AG09309 (cell line): ENCODE results near the gene APBB2.

Experiments
- DNase-seq: peaks from one replicate; pipeline ENCODE4 v3.0.0-alpha.2; 2010; ENCODE audit warnings: low read depth
- H3K4me3 ChIP-seq: 2 replicates; pipeline ENCODE4 v1.5.1; 2011; ENCODE audit warnings: mild to moderate bottlenecking, low read depth, low read length, moderate library complexity; ENCODE audit not compliant: control insufficient read depth
- CTCF ChIP-seq: IDR thresholded peaks from 2 replicates; pipeline ENCODE4 v1.5.1; 2011; ENCODE audit warnings: mild to moderate bottlenecking, low read depth, low read length, inconsistent platforms; ENCODE audit not compliant: insufficient read depth, control insufficient read depth; ENCODE audit errors: missing control alignments

The APBB2 gene

GRCh38 chr4:40933272-40934053 is 280.9 kb downstream of the APBB2 start:
- no peak overlapping the region for H3K4me3 ChIP-seq
- DNase-seq: no peak
- TF ChIP-seq CTCF: no peak

- no peak for TF ChIP-seq CTCF
- no peak for DNase-seq
- H3K4me3 ChIP-seq: no peak overlapping the region
Measured at GRCh38 chr4:40931841-40932240, 282.5 kb downstream of the APBB2 start.

GRCh38 chr4:40931238-40931637 is 283.1 kb downstream of the APBB2 start:
- no peak for TF ChIP-seq CTCF
- no peak for DNase-seq
- H3K4me3 ChIP-seq: no peak overlapping the region

- DNase-seq: no peak
- H3K4me3 ChIP-seq: no peak overlapping the region
- no peak for TF ChIP-seq CTCF
Measured at GRCh38 chr4:40927074-40927473, 287.3 kb downstream of the APBB2 start.

GRCh38 chr4:40924793-40925117 is 289.6 kb downstream of the APBB2 start:
- TF ChIP-seq CTCF: no peak
- H3K4me3 ChIP-seq: no peak overlapping the region
- DNase-seq: no peak

- no peak overlapping the region for H3K4me3 ChIP-seq
- peak; percentile 97 for TF ChIP-seq CTCF
- no peak for DNase-seq
Measured at GRCh38 chr4:40924096-40924792, 290.1 kb downstream of the APBB2 start.
